Measurements from ENCODE around the gene AQP12B. TPM values are rescaled to one million over a fixed set of nuclear protein-coding genes. Genes with fewer than 3 reads are reported as not detected.
"Not testable (repeated sequence)": the region's sequence is repeated elsewhere in the genome, so short reads cannot be mapped to it uniquely, and the experiment has no call there.

Gene AQP12B
- total and polyA plus RNA-seq, 10 of the 15 experiments (the other 5 are each of a cell fraction or from before 2014, with no cell fraction given): not detected

DNA sequence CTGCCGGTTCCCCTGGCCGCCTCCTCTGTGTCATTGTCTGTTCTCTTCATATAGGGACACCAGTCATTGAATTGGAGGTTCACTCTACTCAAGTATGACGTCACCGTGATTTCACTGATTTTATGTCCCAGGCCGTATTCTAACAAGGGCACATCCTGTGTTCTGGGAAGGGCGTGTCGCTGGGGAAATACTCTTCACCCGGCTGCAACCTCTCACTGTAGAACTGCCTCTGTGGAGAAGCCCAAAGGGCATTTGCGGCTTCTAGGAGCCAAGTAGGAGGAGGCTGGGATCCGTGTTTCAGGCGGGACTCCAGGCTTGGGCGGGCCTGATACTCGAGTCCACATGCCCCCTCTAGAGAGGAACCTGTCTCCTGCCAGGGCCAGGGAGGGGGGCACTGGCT is 13.8 kb upstream of the AQP12B start:
- RAD21 ChIA-PET (ENCODE audit: unreplicated experiment); H3K27me3 ChIP-seq (replicated peaks in 1 of 2; ENCODE audit: control insufficient read depth in 2 of 2, insufficient read depth in 2 of 2, low read length in 1 of 2); intact Hi-C loops (cut with micrococcal nuclease; ENCODE audit: unreplicated experiment); H4K20me1 ChIP-seq (ENCODE audit: control insufficient read depth, insufficient read depth); in situ Hi-C loops (cut with MboI); H3K4me2 ChIP-seq (ENCODE audit: control insufficient read depth, insufficient read depth); H3K4me3 ChIP-seq; SMC1A ChIA-PET (ENCODE audit: uncharacterized antibody, unreplicated experiment); ATAC-seq; H3K9ac ChIP-seq (ENCODE audit: control insufficient read depth, insufficient read depth, low read length); H3K9me3 ChIP-seq (replicated peaks; ENCODE audit: control insufficient read depth, insufficient read depth, low read length); H3K4me1 ChIP-seq (ENCODE audit: control insufficient read depth, insufficient read depth, low read length); H2AFZ ChIP-seq (ENCODE audit: control insufficient read depth, low read depth, low read length); H3K36me3 ChIP-seq (ENCODE audit: control insufficient read depth in 2 of 2, insufficient read depth in 2 of 2, low read length in 1 of 2); CTCF ChIA-PET; H3K79me2 ChIP-seq (ENCODE audit: control insufficient read depth, insufficient read depth, low read length); H3K27ac ChIP-seq (ENCODE audit: control insufficient read depth, insufficient read depth); DNase-seq (ENCODE audit: low read depth, low spot score); BruUV-seq (replicated peaks); FAIRE-seq; POLR2A ChIA-PET: not testable (repeated sequence)
- WGBS (ENCODE audit: insufficient coverage, insufficient replicate concordance, low lambda C conversion rate, missing lambda C conversion rate): no CpG with 5 or more reads among the region's 13 CpGs

DNA sequence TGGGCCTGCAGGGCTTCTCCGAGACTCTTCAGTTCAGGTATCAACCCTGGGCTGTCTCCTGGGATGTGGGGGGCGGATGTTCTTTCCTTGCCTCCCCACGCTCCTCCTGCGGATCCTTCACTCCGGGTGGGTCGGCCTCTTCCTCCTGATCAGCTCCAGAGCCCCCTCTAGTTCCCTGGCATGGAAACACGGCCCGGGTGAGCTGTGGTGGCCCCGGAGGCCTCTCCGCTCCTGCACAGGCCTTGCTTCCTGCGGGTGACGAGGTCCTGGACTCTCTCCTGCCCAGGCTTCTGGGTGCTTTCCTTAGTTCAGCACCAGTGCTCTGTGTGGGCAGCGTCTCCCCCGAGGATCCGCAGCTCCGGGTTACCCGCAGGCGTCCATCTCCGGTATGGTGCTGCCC is 12.9 kb upstream of the AQP12B start:
- FAIRE-seq: not testable (repeated sequence)

DNA sequence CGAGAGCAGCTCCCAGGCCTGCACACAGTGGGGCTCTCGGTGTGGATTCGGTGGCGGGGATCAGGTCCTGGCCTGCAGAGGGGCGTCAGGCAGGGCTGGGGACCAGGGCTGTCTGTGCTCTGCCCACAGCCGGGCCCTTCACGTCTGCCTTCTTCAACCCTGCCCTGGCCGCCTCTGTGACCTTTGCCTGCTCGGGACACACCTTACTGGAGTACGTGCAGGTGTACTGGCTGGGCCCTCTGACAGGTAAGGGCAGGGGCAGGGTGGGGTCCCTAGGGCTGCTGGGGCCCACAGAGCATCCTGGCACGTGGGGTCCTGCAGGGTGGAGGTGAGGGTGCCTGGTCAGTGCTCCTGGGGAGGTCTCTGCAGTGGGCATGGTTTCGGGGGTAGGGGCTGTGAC is 11.6 kb upstream of the AQP12B start:
- BruUV-seq (replicated peaks); SMC1A ChIA-PET (ENCODE audit: uncharacterized antibody, unreplicated experiment); POLR2A ChIA-PET: not testable (repeated sequence)

More for the DNA sequence above, 12.9 kb upstream of the AQP12B start:
- RAD21 ChIA-PET (ENCODE audit: unreplicated experiment); H2AFZ ChIP-seq (ENCODE audit: control insufficient read depth, low read depth, low read length); H3K36me3 ChIP-seq (ENCODE audit: control insufficient read depth in 2 of 2, insufficient read depth in 2 of 2, low read length in 1 of 2); DNase-seq (ENCODE audit: low read depth, low spot score); H3K9ac ChIP-seq (ENCODE audit: control insufficient read depth, insufficient read depth, low read length); H3K27ac ChIP-seq (ENCODE audit: control insufficient read depth, insufficient read depth); H3K27me3 ChIP-seq (replicated peaks in 1 of 2; ENCODE audit: control insufficient read depth in 2 of 2, insufficient read depth in 2 of 2, low read length in 1 of 2); in situ Hi-C loops (cut with MboI); ATAC-seq; SMC1A ChIA-PET (ENCODE audit: uncharacterized antibody, unreplicated experiment); BruUV-seq (replicated peaks); H3K9me3 ChIP-seq (replicated peaks; ENCODE audit: control insufficient read depth, insufficient read depth, low read length); H3K4me2 ChIP-seq (ENCODE audit: control insufficient read depth, insufficient read depth); POLR2A ChIA-PET; CTCF ChIA-PET; intact Hi-C loops (cut with micrococcal nuclease; ENCODE audit: unreplicated experiment); H4K20me1 ChIP-seq (ENCODE audit: control insufficient read depth, insufficient read depth); H3K4me1 ChIP-seq (ENCODE audit: control insufficient read depth, insufficient read depth, low read length); H3K79me2 ChIP-seq (ENCODE audit: control insufficient read depth, insufficient read depth, low read length); H3K4me3 ChIP-seq: not testable (repeated sequence)
- no CpG with 5 or more reads among the region's 19 CpGs for WGBS (ENCODE audit: insufficient coverage, insufficient replicate concordance, low lambda C conversion rate, missing lambda C conversion rate)

DNA sequence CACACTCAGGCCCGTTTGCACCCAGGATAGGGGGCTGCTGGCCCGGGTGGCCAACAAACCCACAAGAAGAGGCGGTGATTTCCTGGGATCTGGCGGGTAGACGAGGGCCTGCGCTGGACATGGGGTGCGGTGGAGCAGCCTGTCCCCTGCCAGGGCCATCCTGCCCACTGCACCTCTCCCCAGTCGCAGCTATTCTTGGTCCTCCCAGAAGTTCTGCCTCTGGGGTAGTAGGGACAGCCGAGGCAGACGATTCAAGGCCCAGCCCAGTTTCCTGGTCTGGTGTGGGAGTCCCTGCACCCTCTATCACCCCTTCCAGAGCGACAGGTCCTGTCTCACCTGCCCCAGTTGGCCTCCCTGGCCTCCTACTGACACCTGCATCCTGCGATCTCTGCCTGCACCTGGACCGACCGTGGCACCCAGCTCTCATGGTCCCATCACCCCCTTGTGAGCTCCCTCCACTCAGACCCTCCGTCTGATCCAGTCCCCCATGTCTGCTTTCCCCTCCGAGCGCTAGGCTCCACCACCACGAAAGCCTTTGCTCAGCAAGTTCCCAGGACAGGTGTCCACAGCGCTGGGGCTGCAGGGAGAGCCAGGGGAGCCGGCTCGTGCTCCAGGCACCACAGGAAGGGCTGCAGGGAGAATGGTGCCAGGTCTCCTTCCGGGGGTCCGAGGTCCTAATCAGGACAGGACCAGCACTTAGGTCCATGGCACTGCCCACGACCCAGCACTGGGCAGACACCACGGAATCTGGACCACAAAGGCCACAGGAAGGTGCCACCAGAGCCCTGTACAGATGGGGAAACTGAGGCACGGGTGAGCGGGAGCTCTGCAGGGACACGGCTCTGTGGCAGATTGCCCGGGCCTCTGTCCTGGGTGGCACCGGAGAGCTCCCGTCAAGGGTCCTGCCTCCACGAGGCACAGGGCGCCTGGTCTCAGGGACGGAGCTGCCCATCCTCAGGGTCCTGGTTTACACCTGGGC is 10.2 kb upstream of the AQP12B start:
- H2AFZ ChIP-seq (ENCODE audit: control insufficient read depth, low read depth, low read length); H3K9ac ChIP-seq (ENCODE audit: control insufficient read depth, insufficient read depth, low read length); FAIRE-seq; H4K20me1 ChIP-seq (ENCODE audit: control insufficient read depth, insufficient read depth); CTCF ChIA-PET; intact Hi-C loops (cut with micrococcal nuclease; ENCODE audit: unreplicated experiment); H3K4me1 ChIP-seq (ENCODE audit: control insufficient read depth, insufficient read depth, low read length); H3K27ac ChIP-seq (ENCODE audit: control insufficient read depth, insufficient read depth); H3K27me3 ChIP-seq (replicated peaks in 1 of 2; ENCODE audit: control insufficient read depth in 2 of 2, insufficient read depth in 2 of 2, low read length in 1 of 2); ATAC-seq; BruUV-seq (replicated peaks); H3K9me3 ChIP-seq (replicated peaks; ENCODE audit: control insufficient read depth, insufficient read depth, low read length); H3K4me2 ChIP-seq (ENCODE audit: control insufficient read depth, insufficient read depth); H3K79me2 ChIP-seq (ENCODE audit: control insufficient read depth, insufficient read depth, low read length); H3K36me3 ChIP-seq (ENCODE audit: control insufficient read depth in 2 of 2, insufficient read depth in 2 of 2, low read length in 1 of 2); POLR2A ChIA-PET; SMC1A ChIA-PET (ENCODE audit: uncharacterized antibody, unreplicated experiment); in situ Hi-C loops (cut with MboI); H3K4me3 ChIP-seq; RAD21 ChIA-PET (ENCODE audit: unreplicated experiment); DNase-seq (ENCODE audit: low read depth, low spot score): not testable (repeated sequence)
- 40% methylated on average over 14 of the region's 34 CpGs for WGBS (ENCODE audit: insufficient coverage, insufficient replicate concordance, low lambda C conversion rate, missing lambda C conversion rate)

More for the DNA sequence above, 11.6 kb upstream of the AQP12B start:
- H3K9me3 ChIP-seq (replicated peaks; ENCODE audit: control insufficient read depth, insufficient read depth, low read length); H2AFZ ChIP-seq (ENCODE audit: control insufficient read depth, low read depth, low read length); in situ Hi-C loops (cut with MboI); H3K36me3 ChIP-seq (ENCODE audit: control insufficient read depth in 2 of 2, insufficient read depth in 2 of 2, low read length in 1 of 2); H3K4me1 ChIP-seq (ENCODE audit: control insufficient read depth, insufficient read depth, low read length); DNase-seq (ENCODE audit: low read depth, low spot score); ATAC-seq; H3K4me2 ChIP-seq (ENCODE audit: control insufficient read depth, insufficient read depth); H3K27me3 ChIP-seq (replicated peaks in 1 of 2; ENCODE audit: control insufficient read depth in 2 of 2, insufficient read depth in 2 of 2, low read length in 1 of 2); intact Hi-C loops (cut with micrococcal nuclease; ENCODE audit: unreplicated experiment); H3K9ac ChIP-seq (ENCODE audit: control insufficient read depth, insufficient read depth, low read length); CTCF ChIA-PET; H3K79me2 ChIP-seq (ENCODE audit: control insufficient read depth, insufficient read depth, low read length); FAIRE-seq; H3K27ac ChIP-seq (ENCODE audit: control insufficient read depth, insufficient read depth); H3K4me3 ChIP-seq; RAD21 ChIA-PET (ENCODE audit: unreplicated experiment); H4K20me1 ChIP-seq (ENCODE audit: control insufficient read depth, insufficient read depth): not testable (repeated sequence)
- WGBS (ENCODE audit: insufficient coverage, insufficient replicate concordance, low lambda C conversion rate, missing lambda C conversion rate): no CpG with 5 or more reads among the region's 12 CpGs
